GM20431 (cell line): ENCODE measurements around the gene SGSM1.

Experiments used
- in situ Hi-C: fragments of 300-500 bp; cut with MseI, MboI; formaldehyde crosslinking; loops from one replicate; pipeline ENCODE4 v1.15.0; 2020; ENCODE audit warnings: low sequenced_read_pairs; ENCODE audit not compliant: unreplicated experiment

Gene SGSM1

DNA sequence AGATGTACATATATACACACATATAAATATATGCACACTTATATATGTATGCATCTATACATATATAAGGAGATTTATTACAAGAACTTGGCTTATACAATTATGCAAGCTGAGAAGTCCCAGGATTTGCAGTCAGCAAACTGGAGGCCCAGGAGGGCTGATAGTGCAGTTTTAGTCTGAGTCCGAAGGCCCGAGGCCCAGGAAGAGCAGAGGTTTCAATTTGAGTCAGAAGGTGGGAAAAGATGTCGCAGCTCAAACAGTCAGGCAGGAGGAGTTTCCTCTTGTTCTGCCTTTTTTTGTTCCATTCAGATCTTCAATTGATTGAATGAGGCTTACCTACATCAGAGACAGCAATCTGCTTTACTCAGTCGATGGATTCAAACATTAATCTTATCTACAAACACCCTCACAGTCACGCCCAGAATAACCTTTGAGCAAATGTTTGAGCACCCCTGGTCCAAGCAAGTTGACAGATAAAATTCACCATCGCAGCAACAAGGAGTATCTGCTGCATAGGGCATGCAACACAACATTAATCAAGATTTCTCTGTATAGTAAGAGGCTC lies 4.0 kb upstream of the SGSM1 start:
- in situ Hi-C loops: no loop called here

DNA sequence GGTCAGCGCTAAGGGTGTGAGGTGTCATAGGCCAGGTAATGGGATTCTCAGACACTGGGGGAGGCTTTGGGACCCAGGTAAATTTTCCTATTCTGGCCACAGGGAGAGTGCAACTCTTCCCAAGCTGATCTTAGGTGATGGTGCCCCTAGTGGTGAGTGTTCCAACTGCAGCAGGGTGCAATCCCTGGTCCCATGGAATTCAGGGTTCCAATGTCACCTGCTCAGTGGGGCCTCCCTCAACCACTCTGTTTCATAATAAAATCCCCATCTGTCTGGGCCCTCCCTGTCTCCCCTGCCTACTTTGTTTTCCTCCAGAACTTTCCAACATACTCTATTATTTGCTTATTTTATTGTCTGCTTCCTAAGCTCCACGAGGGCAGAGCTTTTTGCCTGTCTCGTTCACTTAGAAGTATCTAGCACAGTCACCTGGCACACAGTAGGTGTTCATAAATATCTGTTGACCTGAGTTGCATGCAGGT lies 2.9 kb upstream of the SGSM1 start:
- in situ Hi-C loops: no loop called here

DNA sequence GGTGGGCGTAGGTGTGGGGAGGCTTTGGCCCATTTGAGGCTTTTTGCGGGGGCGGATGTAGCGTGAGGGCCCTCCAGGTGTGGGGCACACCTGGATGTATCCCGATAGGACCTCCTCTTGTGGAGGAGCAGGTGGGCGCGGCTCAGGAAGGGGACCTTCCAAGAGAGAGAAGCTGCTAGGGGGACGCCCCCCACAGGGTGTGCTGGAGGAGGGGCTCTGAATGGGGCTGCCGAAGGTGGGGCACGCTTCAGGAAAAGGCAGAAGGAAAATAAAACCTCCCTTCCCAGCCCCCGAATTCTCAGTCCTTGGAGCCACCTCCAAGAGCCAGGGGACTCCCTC lies 621 bp downstream of the SGSM1 start:
- in situ Hi-C loops: no loop called here

DNA sequence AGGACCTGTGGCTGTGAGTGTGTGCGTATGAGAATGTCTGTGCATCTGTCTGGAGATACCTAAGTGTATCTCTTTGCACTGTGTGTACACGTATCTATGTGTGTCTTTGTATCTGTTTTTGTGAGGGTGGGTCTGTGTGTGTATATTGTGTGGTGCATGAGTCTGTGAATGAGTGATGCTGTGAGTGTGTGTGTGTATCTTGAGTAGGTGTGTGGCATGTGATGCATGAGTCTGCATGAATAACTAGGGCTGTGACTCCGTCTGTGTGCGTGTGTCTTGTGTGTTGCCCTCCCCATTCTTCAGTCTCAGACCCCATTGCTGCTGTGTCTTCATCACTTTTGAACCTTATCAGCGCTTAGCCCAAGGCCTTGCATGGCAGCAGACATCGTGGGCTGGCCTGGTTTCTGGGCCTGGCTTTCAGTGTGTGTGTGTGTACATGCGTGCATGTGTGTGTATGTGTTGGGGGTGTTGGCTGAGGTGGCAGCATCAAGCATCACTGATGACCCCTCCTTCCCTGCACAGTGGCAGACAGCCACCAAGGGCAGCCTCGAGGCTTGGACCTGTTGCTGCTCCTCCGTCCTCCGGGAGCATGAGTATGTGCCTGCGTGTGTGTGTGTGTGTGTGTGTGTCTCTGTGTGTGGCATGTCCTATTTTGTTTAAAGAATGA lies 1.4 kb downstream of the SGSM1 start:
- in situ Hi-C loops: no loop called here

DNA sequence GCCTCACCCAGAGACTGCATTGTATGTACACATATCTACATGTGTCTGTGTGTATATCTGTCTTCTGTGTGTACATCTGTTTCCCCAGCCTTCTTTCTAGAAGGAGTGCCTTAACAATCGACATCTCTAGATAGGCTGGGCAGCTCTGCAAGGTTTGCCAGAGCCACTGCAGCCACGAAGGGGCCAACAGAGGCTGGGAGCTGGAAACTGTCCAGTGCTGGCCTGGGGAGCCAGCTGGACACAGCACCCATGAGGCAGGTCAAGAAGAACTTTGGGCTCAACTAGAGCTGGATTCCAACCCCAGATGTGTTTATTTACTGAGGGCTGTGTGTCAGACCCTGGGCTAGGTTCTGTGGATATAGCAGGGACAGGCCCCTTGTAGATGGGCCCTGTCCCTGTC lies 3.3 kb downstream of the SGSM1 start:
- in situ Hi-C loops: no loop called here

DNA sequence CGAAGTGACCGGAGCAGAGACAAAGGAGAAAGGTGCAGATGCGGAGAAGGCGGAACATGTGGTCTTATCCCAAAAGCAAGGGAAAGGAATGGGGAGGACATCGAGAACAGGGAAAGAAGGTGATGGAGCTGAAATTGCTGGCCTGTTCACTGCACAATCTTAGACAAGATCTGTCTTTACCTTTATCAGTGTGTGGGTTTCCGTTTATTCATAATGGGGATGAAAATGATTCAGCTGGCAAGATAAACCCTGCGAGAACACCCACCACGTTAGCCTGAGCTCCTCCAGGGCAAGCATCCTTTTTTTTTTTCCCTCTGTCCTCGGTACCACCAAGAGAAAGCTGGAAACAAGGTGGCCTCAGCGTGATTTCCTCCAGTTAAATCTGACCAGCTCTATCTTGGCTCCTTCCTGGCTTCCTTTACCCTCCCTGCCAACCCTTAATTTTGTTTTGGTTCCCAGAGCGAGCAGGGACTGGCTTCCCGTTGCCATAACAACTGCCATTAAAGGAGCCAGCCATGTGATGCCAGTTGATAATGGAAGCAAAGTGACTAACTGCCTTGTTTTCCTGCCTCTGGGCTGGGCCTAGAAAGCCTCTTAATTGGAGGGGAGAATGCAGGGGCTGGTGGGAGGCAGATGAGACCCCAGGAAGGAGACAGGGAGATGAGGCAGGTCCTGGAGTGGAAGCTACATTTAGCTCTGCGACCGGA lies 4.2 kb downstream of the SGSM1 start:
- in situ Hi-C loops: no loop called here

DNA sequence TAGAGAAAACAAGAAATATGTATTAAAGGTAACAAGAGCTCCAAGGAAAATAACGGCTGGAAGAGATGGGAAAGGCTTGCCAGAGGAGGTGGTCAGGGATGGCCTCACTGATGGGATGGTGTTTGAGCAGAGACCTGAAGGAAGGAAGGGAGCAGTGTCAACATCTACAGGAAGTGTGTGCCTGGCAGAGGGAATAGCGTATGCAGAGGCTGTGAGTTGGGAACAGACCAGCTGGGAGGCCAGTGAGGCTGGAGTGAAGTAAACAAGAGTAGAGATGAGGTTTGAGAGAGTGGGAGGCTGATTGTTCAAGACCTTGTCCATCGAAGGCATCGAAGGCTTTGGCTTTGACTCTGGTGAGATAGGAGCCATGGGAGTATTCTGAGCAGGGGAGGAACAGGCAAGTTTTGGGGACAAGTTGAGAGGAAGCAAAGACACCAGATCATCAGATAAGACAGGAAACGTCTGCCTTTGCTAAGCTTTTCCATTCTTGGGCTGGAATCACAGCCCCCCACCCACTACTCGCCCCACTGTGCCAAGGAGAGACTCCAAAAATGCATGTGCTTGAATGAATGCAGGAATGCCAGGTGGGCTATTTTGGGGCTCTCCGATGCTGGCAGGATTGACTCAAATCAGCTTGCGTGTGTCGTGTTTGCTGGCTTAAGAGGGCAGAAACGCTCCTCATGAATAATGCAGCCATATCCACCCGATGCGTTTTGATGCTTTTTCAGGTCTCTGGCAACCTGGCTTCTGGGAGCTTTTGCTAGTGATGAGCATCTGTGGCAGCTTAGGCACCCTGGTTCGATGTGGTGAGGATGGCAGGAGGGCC lies 7.2 kb downstream of the SGSM1 start:
- in situ Hi-C loops: no loop called here

DNA sequence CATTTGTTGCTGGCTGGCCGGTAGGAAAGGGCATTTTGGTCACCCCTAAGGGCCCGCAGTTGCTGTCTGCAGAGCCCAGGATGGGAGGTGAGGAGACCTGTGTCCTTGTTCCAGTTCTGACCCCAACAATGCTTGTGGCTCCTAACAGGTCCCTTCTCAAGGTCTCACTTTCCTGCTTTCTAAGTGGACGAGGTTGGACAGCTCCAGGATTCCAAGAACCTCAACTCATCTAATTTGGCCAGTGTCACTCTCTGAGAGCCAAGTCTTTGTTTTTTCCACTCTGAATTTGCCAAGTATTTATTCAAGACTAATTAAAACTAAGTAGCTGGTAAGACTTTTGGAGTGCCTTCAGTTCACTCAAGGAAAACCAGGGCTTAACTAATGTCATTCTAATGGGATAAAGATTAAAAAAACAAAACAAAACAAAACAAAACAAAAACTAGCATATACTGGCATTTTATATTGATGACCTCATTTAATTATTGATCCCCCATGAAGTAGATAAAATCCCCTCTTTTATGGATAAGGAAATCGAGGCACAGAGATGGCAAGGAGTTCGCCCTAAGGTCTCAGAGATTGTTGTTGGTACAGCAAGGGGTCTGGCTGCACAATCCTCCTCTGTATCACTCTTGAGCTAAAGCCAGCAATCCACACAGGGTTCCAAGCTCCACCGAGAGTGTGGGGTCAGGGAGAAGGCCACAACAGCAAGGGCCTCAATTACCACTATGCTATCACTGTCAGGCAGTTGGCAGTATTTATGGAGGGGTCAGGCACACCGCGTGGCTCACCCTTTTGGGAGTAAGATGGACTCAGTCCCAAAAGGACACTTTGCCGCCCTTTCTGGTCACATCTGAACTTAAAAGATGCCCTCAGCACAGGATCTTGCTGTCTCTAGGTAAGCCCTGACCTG lies 8.1 kb downstream of the SGSM1 start:
- in situ Hi-C loops: no loop called here

DNA sequence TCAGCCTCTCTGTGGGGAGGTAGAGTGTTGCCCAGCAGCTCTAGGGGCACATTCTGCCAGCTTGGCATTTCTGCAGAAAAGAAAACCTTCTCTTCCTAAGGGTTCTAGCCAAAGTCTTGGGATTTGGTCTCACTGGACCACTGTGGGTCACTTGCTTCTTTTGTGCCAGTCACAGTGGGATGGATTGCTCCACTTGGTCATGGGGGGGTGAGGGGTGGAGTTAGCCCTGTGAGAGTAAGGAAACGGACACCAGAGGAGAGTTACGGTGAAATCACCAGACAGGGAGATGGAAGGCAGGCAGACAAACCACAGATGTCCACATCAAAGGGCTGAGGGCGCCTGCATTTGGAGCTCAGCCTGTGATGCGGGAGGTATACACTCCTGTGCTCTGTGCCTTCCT lies 10.8 kb downstream of the SGSM1 start:
- in situ Hi-C loops: no loop called here

DNA sequence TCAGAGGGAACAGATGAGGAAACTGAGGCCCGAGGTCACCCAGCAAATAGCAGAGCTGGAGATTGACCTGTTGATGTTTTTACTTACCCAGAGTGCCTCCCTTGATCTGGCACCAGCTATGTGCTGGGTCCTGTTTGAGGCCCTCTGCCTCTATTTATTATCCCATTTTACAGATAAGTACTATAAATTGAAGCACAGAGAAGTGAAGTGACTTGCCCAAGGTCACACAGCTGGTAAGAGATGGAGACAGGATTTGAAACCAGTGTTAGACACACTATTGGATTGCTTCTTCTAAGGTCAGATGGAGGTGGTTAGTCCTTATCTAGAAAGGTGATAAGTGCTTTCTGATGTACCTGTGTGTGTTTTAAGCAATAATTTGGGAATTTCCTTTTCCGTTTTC lies 13.5 kb downstream of the SGSM1 start:
- in situ Hi-C loops: no loop called here

DNA sequence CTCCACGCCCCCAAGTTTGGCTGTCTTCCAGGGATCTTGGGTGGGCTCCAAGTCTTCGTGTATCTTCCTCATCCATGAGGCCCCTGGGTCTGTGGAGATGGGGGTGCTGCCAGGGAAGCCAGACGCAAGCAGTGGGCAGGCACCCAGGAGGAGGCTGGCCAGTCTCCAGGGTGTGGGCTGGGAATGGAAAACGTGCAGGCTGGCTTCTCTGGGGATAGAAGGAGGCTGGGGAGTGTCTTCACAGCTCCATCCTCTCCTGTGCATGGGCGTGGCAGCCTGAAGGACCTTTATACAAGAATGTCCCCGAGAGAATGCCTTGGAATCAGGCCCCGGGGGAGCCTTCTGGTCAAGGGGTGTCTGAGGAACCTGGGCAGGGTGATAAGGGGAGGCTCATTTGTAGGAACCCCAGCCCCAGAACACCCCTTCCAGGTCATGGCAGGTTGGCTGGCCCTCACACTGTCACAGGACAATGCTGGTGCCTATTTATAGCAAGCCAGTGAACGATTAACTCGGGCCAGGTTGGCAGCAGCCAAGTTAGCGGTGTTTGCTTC lies 14.0 kb downstream of the SGSM1 start:
- in situ Hi-C loops: no loop called here

DNA sequence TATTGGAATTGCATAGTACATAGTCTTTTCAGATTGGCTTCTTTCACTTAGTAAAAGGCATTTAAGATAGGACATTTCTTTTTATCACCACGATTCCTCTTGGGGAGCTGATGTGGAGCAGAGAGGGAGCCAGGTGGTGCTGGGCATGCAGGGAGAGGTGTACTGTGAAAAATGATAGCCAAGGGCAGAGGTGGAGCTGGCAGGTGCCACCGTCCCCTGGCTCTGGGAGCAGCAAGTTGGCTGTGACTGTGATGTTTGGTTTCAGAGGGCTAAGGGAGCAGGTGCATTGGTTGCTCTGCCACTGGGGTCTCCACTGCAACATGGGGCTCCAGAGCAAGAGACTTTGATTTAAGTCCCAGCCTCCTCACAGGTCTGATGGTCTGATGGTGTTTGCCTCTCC lies 16.5 kb downstream of the SGSM1 start:
- in situ Hi-C loops: no loop called here

DNA sequence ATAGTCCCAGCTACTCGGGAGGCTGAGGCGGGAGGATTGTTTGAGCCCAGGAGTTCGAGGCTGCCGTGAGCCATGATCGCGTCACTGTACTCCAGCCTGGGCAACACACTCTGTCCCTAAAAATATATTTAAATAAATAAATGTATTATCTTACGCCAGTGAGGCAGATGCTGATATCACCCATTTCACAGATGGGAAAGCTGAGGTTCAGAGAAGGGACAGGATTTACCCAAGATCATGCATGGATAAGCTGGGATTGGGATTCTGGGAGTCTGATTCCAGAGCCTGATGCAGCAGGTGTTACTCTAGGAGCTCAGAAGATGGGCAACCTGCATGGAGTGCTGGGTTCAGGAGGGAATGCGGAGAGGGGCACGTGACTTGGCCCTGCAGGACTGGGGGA lies 17.8 kb downstream of the SGSM1 start:
- in situ Hi-C loops: no loop called here

DNA sequence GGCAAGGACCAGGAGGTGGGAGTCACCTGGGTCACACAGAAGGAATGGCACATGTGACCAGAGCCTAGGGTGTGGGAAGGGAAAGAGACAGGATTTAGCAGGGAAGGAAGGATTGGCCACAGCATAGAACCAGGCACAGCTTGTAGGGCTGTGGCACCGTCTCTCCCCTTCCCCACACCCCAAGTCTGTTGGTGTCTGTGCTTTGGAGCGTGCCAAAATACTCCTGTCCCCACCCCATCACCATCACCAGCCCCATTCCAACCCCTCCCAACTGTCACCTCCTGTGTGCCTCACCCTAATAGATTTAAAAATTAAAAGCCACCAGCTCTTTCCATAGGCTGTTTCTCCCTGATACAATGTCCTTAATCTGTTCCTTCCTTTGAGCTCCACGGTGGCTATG lies 18.2 kb downstream of the SGSM1 start:
- in situ Hi-C loops: no loop called here

DNA sequence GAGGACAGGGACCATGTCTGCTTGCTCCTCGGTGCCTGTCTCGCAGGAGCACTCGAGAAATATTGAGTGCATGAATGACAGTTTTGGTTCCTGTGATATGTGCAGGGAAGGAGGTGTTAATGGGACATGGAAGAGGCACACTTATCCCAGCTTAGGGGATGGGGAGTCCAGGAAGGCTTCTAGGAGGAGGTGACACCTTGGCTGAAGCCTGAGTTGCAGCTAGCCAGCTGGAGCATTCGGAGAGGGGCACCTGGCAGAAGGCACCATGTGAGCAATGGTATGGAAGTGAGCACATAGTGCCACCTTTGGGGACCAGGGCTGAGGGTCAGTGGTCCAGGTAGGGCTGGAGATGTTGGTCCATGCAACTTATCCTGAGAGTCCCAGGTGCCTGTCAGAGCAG lies 18.9 kb downstream of the SGSM1 start:
- in situ Hi-C loops: no loop called here

DNA sequence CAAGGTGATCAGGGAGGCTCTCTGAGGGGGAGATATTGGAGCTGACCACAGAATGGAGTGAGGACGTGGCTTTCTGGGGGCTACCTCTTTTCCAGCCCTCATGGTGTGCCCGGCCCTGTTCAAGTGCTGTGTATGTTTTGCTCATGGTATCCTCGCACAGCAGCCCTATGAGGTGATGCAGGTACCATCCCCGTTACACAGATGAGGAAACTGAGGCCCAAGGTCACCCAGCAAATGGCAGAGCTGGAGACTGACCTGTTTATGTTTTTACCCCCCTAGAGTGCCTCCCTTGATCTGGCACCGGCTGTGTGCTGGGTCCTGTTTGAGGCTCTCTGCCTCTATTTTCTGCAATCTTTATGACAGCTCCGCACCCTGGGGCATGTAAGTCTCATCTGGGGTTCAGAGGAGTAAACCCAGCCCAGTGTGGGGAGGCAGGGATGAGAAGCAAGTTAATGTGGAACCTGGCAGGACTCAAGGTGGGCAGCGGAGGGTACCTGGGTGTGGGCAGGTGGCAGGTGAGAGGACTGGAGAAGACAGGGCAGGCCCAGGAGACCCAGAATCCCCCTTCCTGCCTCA lies 20.8 kb downstream of the SGSM1 start:
- in situ Hi-C loops: no loop called here

DNA sequence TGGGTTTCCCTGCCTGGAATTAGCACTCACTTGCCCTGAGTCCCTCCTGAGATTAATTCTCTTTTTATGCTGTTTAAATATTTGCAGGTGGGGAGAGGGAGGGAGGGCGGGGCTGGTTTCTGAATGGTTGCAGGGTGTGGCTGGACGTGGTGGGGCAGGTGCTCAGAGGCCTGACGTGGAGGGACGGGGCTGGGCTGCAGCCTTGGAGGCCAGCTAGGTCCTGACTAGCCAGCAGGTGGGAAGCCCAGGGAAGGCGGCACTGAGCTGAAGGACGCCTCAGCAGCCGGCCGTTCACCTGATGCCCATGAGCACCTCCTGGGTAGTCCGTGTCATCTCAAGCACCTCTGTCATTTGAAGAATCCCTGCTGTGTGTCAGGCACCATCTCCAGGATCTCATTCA lies 21.3 kb downstream of the SGSM1 start:
- in situ Hi-C loops: no loop called here

DNA sequence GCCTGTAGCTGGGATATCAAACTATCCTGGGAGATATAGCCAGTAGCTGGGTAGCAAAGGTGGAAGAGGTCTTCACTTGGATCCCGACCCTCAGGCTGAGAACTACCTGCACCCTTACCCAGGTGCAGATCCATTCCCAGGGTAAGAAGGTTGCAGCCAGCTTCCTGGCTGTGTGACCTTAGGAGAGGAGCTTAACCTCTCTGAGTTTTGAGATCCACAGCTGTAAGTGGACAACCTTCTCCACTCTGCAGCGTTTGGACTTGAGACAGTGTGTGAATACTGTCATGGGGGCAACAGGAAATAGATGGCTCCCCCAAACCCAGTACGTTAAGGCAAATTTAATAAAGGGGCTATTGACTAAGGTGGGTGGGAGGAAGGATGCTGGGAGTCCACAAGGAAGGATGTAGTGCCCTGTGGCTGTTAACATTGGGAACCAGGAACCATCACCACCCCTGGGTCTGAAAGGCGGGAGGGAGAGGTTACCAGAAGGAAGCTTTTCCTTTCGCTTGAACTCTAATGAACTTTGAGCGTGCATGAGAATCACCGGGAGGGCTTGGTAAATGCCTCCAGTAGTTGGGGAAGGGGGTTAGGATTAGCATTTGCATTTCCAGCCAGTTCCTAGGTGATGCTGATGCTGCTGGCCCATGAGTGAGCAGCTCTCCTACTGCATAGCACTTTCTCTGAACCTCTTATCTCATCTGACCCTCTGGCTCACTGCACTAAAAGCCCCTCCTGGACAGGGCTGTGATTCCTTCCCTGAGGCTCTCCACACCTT lies 24.4 kb downstream of the SGSM1 start:
- in situ Hi-C loops: no loop called here

DNA sequence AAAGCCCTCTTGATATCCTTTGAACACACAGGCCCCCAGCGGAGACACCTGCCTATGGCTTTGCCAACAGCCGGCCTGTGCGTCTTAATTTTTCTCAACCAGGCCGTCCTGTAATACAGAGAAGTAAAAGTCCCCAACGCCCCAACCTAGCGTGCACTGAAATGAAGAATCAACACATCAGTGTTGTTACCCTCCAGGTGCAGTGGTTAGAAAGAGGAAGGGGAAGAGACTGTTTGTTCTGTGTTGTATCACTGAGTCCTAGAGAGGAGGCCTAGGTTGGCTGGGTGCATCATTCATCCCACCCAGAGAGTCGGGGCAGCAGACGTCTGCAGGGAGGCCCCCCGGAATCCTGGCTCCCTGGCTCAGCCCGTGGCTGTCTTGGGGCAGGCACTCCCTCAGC lies 25.7 kb downstream of the SGSM1 start:
- in situ Hi-C loops: no loop called here
